HEK293 (cell line): ENCODE results near the gene EXOC1.

Experiments
- CTCF ChIA-PET: fragments of 350-600 bp; formaldehyde crosslinking; extraction: SDS; loops from one replicate; lab custom pipeline; 2021; ENCODE audit warnings: antibody characterized with exemption; lab: Yijun Ruan, JAX
- POLR2A ChIA-PET: fragments of 300-600 bp; formaldehyde crosslinking; extraction: SDS; loops from one replicate; lab custom pipeline; 2020; ENCODE audit warnings: antibody characterized with exemption, inconsistent platforms; lab: Yijun Ruan, JAX
- H3K27ac ChIP-seq: fragments of 200-500 bp; sonication (Bioruptor generic); 2 replicates; pipeline ENCODE4 v1.5.1; 2014; ENCODE audit warnings: low read depth, low read length, control low read depth, inconsistent platforms; ENCODE audit errors: extremely low read depth
- H3K36me3 ChIP-seq, 2 experiments: fragments of 200-500 bp in 1 of 2; sonication (Bioruptor generic) in 1 of 2; 1 replicate in 1 of 2; 2 replicates in 1 of 2; pipeline ENCODE4 v1.5.1; 2014 to 2017; ENCODE audit warnings: inconsistent platforms in 2 of 2, low read length in 2 of 2; ENCODE audit not compliant: control insufficient read depth in 2 of 2, insufficient read depth in 1 of 2
- H3K4me1 ChIP-seq: fragments of 200-500 bp; sonication (Bioruptor generic); 2 replicates; pipeline ENCODE4 v1.5.1; 2014; ENCODE audit warnings: mild to moderate bottlenecking, low read length, inconsistent platforms; ENCODE audit not compliant: control insufficient read depth, insufficient read depth
- H3K4me3 ChIP-seq: 2 replicates; pipeline ENCODE4 v1.5.1; 2011; ENCODE audit warnings: low read depth, mild to moderate bottlenecking, control low read depth, low read length, moderate library complexity
- H3K9me3 ChIP-seq: fragments of 200-500 bp; sonication (Bioruptor generic); 2 replicates; pipeline ENCODE4 v1.5.1; 2014; ENCODE audit warnings: low read depth, low read length, inconsistent platforms; ENCODE audit not compliant: control insufficient read depth, insufficient read depth
- CTCF ChIP-seq: fragments of 450-650 bp; formaldehyde crosslinking; IDR thresholded peaks from 2 replicates; pipeline ENCODE4 v1.5.1; 2016; ENCODE audit warnings: missing biosample characterization, missing genetic modification characterization
- GLI4 ChIP-seq: fragments of 450-650 bp; formaldehyde crosslinking; IDR thresholded peaks from 2 replicates; pipeline ENCODE4 v1.5.1; 2016; ENCODE audit warnings: missing biosample characterization, missing genetic modification characterization
- GLIS2 ChIP-seq: fragments of 450-650 bp; formaldehyde crosslinking; IDR thresholded peaks from 2 replicates; pipeline ENCODE4 v1.5.1; 2016; ENCODE audit warnings: missing biosample characterization, missing genetic modification characterization
- PRDM1 ChIP-seq: fragments of 450-650 bp; formaldehyde crosslinking; IDR thresholded peaks from 2 replicates; pipeline ENCODE4; 2016; ENCODE audit warnings: missing biosample characterization, missing genetic modification characterization
- SCRT2 ChIP-seq: fragments of 450-650 bp; formaldehyde crosslinking; IDR thresholded peaks from 2 replicates; pipeline ENCODE4 v1.5.1; 2016; ENCODE audit warnings: missing biosample characterization, missing genetic modification characterization
- SETDB1 ChIP-seq: IDR thresholded peaks from one replicate; pipeline ENCODE4 v1.6.1; 2017; ENCODE audit warnings: mild to moderate bottlenecking, low read length, moderate library complexity, mixed read lengths; ENCODE audit not compliant: insufficient read length
- ZFP3 ChIP-seq: fragments of 450-650 bp; formaldehyde crosslinking; IDR thresholded peaks from 2 replicates; pipeline ENCODE4 v1.5.1; 2016; ENCODE audit warnings: low read depth, missing biosample characterization, missing genetic modification characterization
- ZNF155 ChIP-seq: fragments of 450-650 bp; formaldehyde crosslinking; IDR thresholded peaks from 2 replicates; pipeline ENCODE4 v1.5.1; 2016; ENCODE audit warnings: missing biosample characterization, missing genetic modification characterization
- ZNF169 ChIP-seq: fragments of 450-650 bp; formaldehyde crosslinking; IDR thresholded peaks from 2 replicates; pipeline ENCODE4 v1.5.1; 2016; ENCODE audit warnings: missing biosample characterization, missing genetic modification characterization
- ZNF24 ChIP-seq: fragments of 450-650 bp; formaldehyde crosslinking; IDR thresholded peaks from 2 replicates; pipeline ENCODE4 v1.5.1; 2016; ENCODE audit warnings: missing biosample characterization, missing genetic modification characterization
- ZNF398 ChIP-seq: fragments of 450-650 bp; formaldehyde crosslinking; IDR thresholded peaks from 2 replicates; pipeline ENCODE4 v1.5.1; 2017; ENCODE audit warnings: missing biosample characterization, missing genetic modification characterization
- ZNF473 ChIP-seq: fragments of 450-650 bp; formaldehyde crosslinking; IDR thresholded peaks from 2 replicates; pipeline ENCODE4 v1.5.1; 2017; ENCODE audit warnings: missing biosample characterization, missing genetic modification characterization
- ZNF48 ChIP-seq: fragments of 450-650 bp; formaldehyde crosslinking; IDR thresholded peaks from 2 replicates; pipeline ENCODE4 v1.5.1; 2016; ENCODE audit warnings: missing biosample characterization, missing genetic modification characterization
- ZNF514 ChIP-seq: fragments of 450-650 bp; formaldehyde crosslinking; IDR thresholded peaks from 2 replicates; pipeline ENCODE4 v1.5.1; 2016; ENCODE audit warnings: missing biosample characterization, missing genetic modification characterization
- ZNF785 ChIP-seq: fragments of 450-650 bp; formaldehyde crosslinking; IDR thresholded peaks from 2 replicates; pipeline ENCODE4 v1.5.1; 2016; ENCODE audit warnings: missing biosample characterization, missing genetic modification characterization
- ZNF791 ChIP-seq: fragments of 450-650 bp; formaldehyde crosslinking; IDR thresholded peaks from 2 replicates; pipeline ENCODE4 v1.5.1; 2016; ENCODE audit warnings: missing biosample characterization, missing genetic modification characterization
- ZNF843 ChIP-seq: fragments of 450-650 bp; formaldehyde crosslinking; IDR thresholded peaks from 2 replicates; pipeline ENCODE4 v1.5.1; 2016; ENCODE audit warnings: missing biosample characterization, missing genetic modification characterization
- ZSCAN23 ChIP-seq: fragments of 450-650 bp; formaldehyde crosslinking; IDR thresholded peaks from 2 replicates; pipeline ENCODE4 v1.5.1; 2016; ENCODE audit warnings: missing biosample characterization, missing genetic modification characterization
- TF ChIP-seq, protein P1 (sequence below): fragments of 450-650 bp; formaldehyde crosslinking; IDR thresholded peaks from 2 replicates; pipeline ENCODE4 v1.5.1; 2016; ENCODE audit warnings: missing biosample characterization, missing genetic modification characterization

Gene EXOC1

GRCh38 chr4:55906989-55907388 lies 53.5 kb downstream of the EXOC1 start (continued):
- TF ChIP-seq SCRT2: no peak

- Histone ChIP-seq H3K27ac (no peak overlapping the region), H3K9me3 (no peaks in the 10 kb centered on the region), H3K4me1 (no peaks in the 10 kb centered on the region), H3K4me3 (no peak overlapping the region), H3K36me3 (peaks cover 0 to 11% of the 10 kb centered on the region in 2 experiments; a peak in 1 of 3 replicates)
- TF ChIP-seq PRDM1 (tag by site-specific recombination): no peak
- no peak for TF ChIP-seq ZNF473 (tag by site-specific recombination)
- TF ChIP-seq ZNF398 (tag by site-specific recombination): no peak
- TF ChIP-seq ZNF24 (tag by site-specific recombination): no peak
- TF ChIP-seq ZNF514 (tag by site-specific recombination): no peak
- TF ChIP-seq, protein P1, sequence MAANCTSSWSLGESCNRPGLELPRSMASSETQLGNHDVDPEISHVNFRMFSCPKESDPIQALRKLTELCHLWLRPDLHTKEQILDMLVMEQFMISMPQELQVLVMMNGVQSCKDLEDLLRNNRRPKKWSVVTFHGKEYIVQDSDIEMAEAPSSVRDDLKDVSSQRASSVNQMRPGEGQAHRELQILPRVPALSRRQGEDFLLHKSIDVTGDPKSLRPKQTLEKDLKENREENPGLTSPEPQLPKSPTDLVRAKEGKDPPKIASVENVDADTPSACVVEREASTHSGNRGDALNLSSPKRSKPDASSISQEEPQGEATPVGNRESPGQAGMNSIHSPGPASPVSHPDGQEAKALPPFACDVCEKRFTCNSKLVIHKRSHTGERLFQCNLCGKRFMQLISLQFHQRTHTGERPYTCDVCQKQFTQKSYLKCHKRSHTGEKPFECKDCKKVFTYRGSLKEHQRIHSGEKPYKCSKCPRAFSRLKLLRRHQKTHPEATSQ (tag by site-specific recombination): no peak
- no peak for TF ChIP-seq GLI4 (tag by site-specific recombination)
- ChIA-PET CTCF (no interaction called here), POLR2A (no interaction called here)
These were observed 54.0 kb downstream of the EXOC1 start for GRCh38 chr4:55907469-55907868.

- no peak overlapping the region for H3K4me3 ChIP-seq
- POLR2A ChIA-PET: no interaction called here
- TF ChIP-seq SETDB1: no peak
- TF ChIP-seq ZFP3 (tag by site-specific recombination): no peak
- TF ChIP-seq ZNF785 (tag by site-specific recombination): no peak
- TF ChIP-seq SCRT2: no peak
- no peak for TF ChIP-seq ZNF48
- TF ChIP-seq ZNF514 (tag by site-specific recombination): no peak
- no peak for TF ChIP-seq GLI4 (tag by site-specific recombination)
- TF ChIP-seq ZNF843: no peak
- no peak for TF ChIP-seq ZNF155
- TF ChIP-seq ZSCAN23 (tag by site-specific recombination): no peak
- no peak for TF ChIP-seq CTCF (tag by site-specific recombination)
- TF ChIP-seq ZNF169 (tag by site-specific recombination): no peak
- TF ChIP-seq GLIS2: no peak
- TF ChIP-seq ZNF473 (tag by site-specific recombination): no peak
- no peak for TF ChIP-seq ZNF791 (tag by site-specific recombination)
These were observed 56.7 kb downstream of the EXOC1 start for GRCh38 chr4:55910140-55910539.

More at GRCh38 chr4:55910140-55910539, 56.7 kb downstream of the EXOC1 start:
- CTCF ChIA-PET: no interaction called here
- Histone ChIP-seq H3K27ac (no peak overlapping the region), H3K36me3 (no peaks in the 10 kb centered on the region), H3K4me1 (no peaks in the 10 kb centered on the region), H3K9me3 (no peaks in the 10 kb centered on the region)
